SH-SY5Y (cell line): ENCODE results near the gene TET2.

ENCODE experiments used
- GATA2 ChIP-seq: IDR thresholded peaks from 2 replicates; pipeline ENCODE4 v1.6.1; 2011; ENCODE audit warnings: mild to moderate bottlenecking, low read depth, low read length
- GATA3 ChIP-seq: IDR thresholded peaks from 2 replicates; pipeline ENCODE4 v1.6.1; 2011; ENCODE audit warnings: low read depth, mild to moderate bottlenecking, low read length, moderate library complexity

GRCh38 chr4:105293360-105293759 lies 146.7 kb downstream of the TET2 start:
- TF ChIP-seq GATA2, result no peak
- TF ChIP-seq GATA3, result no peak
